Iris pigment epithelial cell (primary cell): ENCODE data around the gene ZNF628.

Experiments used
- DNase-seq: peaks from one replicate; pipeline ENCODE4 v3.0.0-alpha.2; 2011; ENCODE audit warnings: low read depth

The ZNF628 gene

DNA sequence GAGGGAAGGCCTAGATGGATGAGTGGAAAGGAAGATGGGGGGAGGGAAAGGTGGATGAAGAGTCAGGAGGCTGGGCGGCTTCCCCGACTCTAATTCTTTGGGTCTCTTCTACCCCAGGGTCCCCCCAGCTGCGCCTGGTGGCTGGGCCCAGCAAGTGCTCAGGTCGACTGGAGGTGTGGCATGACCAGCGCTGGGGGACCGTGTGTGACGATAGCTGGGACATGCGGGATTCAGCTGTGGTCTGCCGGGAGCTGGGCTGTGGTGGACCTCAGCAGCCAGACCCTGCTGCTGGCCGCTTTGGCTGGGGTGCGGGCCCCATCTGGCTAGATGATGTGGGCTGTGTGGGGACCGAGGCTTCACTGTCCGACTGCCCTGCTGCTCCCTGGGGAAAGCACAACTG, 21.3 kb downstream of the ZNF628 start:
- DNase-seq = no peak

DNA sequence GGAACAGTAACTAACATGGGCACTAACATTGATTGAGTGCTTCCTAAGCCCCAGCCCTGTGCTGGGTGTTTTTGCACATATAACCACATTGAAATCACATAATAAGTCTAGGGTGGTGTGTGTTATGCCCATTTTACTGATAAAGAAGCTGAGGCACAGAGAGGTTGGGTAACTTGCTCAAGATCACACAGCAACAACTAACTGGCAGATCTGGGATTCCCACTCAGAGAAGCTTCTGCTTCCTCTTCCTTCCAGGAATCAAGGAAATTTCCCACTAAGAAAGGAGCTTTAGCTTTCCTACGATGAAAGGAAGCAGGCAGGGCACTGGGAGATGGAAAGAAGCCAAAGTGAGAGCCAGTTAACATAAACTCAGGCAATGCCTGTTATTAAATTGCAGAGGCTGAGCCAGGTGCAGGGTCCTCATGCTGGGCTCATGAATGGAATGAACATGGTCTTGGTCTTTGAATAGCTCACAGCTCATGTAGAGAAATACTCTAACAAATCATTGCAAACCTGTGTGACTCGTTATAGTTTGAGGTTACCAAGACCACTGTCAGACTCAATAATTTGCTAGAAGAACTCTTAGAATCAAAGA, 21.9 kb downstream of the ZNF628 start:
- DNase-seq = no peak

DNA sequence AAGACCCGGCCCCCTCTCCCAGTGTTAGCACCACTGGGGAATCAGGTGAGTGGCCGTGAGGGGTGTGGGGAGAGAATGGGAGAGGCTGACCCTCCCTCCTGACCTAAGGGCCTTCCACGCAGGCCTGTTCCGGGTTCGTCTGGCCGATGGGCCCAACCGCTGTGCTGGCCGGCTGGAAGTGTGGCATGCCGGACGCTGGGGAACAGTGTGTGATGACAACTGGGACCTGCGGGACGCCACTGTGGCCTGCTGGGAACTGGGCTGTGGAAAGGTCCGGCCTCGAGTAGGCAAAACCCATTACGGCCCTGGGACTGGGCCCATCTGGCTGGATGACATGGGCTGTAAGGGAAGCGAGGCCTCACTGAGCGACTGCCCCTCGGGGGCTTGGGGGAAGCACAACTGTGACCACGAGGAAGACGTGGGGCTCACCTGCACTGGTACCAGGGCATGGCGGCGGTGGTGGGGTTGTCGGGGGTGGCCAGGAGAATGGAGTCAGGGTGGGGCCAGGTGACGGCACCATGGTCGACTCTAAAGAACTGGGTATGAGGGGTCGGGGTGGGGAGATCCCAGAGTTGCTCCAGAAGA, 24.0 kb downstream of the ZNF628 start:
- no peak for DNase-seq

DNA sequence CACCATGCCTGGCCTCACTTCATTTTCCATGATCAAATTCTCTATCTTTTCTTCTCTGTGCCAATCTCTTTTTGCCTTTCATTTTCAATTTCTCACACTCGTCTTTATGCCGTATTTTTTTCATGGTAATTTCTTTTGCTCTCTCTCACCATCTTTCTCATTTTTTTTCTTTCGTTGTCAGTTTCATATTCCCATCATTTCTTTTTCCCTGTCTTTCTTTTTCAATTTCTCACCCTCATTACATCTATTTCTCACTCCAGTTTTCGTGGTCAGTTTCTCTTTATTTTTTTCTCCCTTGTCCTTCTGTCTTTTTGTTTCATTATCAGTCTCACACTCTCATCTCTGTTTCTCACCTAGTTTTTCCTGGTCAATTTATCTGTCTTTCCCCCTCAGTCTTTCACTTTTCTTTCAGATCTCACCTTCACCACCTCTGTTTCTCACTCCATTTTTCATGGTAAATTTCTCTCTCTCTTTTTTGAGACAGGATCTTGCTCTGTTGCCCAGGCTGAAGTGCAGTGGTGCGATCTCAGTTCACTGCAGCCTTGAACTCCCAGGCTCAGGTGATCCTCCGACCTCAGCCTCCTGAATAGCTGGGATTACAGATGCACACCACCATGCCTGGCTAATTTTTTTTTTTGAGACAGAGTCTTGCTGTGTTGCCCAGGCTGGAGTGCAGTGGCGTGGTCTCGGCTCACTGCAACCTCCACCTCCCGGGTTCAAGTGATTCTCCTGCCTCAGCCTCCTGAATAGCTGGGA, 26.0 kb downstream of the ZNF628 start:
- DNase-seq = no peak

DNA sequence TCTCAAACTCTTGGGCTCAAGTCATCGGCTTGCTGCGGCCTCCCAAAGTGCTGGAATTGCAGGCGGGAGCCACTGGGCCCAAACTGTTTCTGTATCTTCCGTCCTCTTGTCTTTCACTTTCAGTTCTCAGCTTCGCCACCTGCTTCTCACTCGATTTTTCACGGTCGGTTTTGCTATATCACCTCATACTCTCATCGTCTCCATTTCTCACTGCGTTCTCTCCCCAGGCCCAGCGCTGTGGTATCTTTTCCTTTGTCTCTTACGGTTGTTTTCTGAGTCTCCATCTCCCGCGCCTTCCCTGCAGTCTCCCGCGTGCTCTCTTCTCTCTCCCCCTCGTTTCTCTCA, 26.7 kb downstream of the ZNF628 start:
- DNase-seq = no peak

DNA sequence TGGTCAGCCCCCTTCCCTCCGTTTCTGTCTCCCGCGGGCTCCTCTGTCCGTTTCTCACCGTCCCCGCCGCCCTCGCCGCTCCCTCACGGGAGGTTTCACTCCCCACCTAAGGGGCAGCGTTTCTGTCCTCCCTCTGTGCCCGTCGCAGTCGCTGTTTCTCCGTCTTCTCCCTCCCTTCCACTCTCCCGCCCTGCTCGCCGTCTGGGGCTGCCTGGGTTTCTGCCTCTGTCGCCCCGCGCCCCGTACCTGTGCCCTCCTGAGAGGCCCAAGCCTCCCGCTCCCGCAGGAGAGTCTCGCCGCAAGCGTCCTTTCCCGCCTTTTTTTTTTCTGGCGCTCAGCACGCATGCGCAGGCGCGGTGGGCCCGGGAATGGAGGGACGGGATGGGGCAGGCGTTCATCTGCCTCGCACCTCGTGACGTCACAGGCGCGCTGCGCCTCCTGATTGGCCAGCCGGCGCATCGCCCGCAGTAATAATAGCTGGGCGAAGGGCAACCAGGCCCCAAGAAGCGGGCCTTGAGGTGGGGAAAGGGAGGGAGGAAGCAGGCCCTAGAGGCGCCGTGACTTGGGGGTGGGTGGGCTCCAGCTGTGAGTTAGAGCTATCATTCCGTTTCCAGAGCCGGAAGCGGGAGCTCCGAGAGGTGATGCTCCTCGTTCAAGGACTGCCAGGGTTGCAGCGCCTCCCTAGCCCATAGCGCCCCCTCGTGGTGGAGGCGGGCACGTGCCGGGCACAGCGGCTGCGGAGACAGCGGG, 27.3 kb downstream of the ZNF628 start:
- peak; percentile 81 for DNase-seq

DNA sequence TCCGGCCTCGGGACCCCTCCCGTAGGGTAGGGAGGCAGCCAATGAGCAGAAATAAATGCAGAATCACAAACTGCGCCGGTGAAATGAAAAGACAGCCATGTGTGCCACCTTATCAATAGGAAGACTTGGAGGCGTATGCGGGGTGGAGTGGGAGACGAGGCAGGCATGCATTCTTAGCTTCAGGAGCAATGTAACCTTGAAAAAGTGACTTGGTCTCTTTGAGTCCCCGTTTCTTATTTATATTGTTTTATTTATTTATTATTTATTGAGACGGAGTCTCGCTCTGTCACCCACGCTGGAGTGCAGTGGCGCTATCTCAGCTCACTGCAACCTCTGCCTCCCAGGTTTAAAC, 27.8 kb downstream of the ZNF628 start:
- DNase-seq = no peak

DNA sequence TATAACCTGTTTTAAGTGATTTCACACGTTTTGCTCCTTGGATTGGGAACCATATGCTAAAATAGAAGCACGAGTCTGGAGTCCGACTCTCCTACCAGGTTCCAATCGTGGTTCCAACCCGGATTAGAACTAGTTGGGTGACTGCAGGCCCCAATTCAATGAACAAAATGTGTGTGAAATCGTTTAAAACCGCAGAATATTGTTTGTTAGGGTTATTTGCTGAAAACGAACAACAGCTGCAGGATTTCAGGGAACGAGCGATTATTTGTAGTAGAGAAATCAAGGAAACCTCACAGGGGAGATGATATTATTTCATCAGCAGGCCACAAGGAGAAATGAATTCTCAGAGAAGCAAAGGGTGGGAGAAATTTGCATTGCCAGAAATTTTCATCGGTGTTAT, 28.6 kb downstream of the ZNF628 start:
- DNase-seq = no peak

DNA sequence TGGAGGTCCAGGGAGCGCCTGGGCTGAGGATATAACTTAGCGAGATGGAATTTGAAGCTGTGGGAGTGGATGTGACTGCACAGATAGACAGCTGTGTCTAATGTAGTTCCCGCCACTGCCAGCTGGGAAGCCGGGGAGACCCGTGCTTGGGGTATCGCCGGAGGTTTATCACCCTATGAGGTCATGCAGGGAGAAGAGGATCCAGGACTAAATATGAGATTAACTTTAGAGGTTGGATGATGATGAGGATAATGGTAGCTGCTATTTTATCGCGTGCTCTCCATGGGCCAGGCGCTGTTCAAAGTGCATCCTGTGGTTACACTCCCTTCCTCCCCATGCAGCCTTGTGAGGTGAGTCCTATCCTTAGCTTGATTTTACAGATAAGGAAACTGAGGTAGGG, 31.7 kb downstream of the ZNF628 start:
- no peak for DNase-seq

DNA sequence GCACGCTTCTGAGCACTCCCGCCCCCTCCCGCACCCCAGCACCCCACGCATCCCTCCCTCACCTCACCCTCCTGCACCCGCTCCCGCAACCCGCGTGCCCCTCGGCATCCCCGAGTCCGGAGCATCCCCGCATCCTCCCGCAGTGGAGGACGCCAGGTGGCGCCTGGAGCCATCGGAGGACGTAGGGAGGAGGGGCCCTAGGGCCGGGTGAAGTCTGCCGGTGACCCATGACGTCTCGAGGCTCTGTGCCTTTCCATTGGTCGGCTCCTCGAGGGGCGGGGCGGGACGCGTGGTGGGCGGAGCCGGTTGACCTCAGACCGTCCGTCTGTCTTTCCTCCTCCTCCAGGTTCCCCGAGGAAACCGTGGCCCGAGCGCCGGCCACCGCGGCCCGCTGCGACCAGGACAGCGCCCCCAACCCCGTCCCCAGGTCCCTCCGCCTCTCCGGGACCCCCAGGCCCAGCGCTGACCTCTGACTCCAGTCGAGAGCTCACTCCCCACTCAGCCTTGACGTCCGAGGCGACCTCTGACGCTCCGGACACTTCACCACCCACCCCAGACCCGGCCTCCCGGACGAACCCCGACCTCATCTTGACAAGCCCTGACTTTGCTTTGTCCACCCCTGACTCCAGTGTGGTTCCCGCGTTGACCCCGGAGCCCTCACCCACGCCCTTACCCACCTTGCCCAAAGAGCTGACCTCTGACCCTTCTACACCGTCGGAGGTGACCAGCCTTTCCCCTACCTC, 40.6 kb downstream of the ZNF628 start:
- DNase-seq = peak; percentile 88

DNA sequence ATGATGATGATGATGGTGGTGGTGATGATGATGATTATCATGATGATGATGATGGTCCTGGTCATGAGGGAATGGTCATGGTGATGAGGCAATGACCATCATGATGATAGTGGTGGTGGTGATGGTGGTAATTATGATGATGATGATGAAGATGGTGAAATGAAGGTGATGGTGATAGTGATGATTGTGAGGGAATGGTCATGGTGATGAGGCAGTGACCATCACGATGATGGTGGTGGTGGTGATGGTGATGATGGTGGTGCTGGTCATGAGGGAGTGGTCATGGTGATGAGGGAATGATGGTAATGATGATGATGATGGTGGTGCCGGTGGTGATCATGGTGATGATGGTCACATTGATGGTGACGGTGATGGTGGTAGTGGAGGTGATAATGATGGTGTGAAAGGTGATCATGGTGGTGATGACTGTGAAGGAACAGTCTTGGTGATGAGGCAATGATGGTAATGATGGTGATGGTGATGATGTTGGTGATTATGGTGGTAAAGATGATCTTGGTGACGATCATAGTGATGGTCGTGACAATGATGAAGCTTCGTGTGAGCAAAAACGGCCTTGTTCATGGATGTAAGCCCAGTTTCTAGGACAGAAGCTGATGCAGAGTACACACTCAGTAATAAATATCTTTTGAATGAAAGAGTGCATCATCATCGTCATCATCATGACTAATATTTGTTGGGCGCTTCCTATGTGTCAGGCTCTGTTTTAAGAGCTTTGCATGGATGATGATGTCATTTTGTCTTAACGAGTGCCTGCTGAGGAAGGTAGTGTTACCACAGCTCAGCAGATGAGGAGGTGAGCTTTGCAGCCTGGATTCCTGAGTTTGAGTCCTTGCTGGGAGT, 43.3 kb downstream of the ZNF628 start:
- DNase-seq = peak; percentile 90

DNA sequence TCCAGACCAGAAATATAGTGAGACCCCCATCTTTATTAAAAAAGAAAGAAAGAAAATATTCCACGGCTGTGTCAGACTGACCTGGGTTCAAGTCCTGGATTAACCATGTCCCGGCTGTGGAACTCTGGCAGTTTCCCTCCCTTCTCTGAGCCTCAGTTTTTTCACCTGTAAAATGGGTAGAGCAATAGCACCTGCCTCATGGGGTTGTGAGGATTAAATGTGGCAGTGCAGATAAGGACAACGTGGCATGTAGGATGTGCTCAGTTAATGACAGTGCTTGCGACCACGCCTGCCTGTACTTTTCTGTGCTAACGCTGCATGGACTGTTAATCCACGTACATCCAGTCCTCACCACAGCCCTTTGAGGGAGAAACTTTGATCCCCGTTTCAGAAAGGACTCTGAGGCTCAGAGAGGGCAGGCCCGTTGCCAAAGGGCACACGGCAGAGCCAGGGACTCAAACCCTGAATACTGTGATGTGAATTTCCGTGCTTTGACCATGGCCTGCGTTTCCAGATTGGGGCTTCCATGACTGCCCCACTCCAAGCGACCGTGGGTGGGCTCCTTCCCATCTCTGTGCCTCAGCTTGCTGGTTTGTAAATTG, 44.4 kb downstream of the ZNF628 start:
- no peak for DNase-seq

DNA sequence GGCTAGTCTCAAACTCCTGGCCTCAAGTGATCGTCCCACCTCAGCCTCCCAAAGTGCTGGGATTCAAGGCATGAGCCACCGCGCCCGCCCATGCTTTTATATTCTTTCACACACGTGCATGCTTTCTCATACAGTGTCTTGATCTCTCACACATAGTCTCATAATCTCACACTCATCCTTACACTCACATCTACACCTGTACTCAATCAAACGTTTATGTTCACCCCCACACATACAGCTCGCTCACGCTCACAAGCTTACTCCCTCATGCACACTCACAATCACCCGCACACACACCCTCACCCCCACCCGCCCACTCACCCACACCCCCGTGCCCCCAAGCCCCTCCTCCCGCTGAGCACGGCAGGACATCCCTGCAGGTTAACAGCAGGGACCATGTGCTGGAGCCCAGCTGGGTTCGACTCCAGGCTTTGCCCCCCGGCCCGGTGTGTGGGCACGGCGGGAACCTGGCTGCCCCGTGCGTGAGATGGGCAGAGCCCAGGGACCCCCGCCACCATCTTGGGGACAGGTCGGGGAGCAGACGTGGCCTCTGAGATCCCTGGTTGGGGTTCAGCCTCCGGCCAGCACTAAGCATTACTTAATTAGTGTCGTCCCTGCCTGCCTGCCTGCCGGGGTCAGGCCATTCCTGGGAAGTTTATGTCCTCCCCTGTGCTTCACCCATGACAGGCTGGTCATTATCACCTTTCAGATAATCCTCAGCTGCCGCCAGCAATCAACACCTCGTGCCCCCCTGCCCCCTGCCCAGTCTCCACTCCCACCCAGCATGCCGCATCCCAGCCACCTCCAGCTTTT, 49.1 kb downstream of the ZNF628 start:
- DNase-seq = no peak

DNA sequence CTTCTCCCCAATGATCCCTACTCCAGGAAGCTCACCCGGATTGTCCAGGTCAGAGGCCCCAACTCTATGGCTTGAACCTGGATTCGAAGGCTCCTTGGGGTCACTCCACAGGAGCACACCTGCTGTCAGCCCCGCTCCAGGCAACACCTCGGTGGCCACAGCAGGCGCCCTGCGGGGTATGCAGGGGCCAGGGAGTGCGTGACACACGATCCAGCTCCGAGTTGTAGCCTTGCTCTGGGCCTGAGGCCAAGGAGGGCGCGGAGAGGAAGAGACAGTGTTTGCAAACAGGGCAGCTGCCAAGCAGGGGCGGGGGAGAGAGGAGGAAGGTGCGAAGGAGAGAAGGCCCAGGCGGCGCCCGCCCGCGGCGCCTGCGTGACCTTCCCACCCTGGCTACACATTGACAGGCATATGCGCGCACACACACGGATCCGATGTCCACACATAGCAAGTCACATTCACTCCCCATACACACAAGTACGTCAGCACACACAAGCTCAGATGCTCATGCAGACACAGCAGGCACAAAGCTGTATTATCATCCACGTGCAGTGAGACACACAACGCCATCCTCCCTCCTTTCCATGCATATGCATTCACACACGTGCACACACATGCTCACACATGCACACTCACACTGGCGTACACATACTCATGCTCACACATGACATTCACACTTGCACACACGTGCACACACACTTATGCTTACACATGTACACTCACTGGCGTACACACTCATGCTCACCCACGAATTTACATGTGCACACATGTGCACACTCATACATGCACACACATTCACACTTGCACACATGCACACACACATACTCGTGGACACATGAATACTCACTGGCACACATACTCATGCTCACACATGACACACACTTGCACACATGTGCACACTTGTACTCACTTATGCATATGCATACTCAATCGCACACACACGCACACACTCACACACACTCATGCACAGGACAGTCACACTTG, 50.1 kb downstream of the ZNF628 start:
- DNase-seq = peak; percentile 68

DNA sequence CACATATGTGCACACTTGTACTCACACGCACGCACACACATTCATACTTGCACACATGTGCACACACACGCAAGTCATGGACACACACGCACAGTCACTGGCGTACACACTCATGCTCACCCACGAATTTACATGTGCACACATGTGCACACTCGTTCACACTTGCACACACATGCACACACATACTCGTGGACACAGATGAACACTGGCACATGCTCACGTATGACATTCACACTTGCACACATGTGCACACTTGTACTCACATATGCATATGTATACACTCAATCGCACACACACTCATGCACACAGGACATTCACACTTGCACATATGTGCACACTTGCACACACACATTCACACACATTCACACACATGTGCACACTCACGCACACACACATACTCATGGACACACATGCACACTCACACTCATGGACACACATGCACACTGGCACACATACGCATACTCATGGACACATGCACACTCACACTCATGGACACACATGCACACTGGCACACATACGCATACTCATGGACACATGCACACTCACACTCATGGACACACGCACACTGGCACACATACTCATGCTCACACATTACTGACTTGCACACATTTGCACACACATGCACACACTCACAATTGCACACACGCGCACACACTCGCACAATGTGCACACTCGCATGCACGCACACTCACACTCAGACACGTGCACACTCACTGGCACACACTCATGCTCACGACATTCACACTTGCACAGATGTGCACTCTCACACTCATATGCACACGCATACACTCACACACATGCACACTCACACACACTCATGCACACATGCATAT, 51.0 kb downstream of the ZNF628 start:
- no peak for DNase-seq

DNA sequence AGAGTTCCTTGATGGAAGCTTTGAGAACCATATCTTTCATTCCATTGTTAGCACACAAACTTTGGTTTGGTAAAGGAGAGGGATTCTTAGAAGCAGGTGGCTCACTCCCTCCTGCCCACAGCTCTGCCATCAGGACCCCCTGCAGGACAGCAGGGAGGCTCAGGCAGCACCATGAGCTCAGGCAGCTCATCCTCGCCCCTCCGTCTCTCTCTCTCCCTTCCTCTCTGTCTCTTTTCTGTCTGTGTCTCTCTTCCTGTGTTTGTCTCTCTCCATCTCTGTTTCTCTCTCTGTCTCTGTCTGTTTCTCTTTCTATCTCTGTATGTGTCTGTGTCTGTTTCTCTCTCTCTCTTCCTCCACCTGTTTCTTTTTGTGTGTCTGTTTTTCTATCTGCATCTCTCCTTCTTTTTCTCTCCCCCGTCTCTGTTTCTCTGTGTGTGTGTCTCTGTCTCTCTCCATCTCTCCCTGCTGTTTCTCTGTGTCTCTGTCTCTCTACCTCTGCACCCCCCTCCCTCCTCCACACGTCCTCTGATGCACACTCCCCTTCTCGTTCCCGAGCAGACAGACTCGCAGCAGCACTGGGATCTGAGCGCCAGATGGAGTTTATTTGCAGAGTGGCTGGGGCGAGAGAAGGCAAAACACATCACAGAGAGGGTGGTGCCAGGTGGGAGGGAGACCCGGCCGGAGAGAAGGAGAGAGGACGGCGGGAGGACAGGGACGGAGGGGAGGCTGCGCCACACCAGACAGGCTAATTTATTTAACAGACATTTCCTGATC, 51.8 kb downstream of the ZNF628 start:
- peak; percentile 22 for DNase-seq

DNA sequence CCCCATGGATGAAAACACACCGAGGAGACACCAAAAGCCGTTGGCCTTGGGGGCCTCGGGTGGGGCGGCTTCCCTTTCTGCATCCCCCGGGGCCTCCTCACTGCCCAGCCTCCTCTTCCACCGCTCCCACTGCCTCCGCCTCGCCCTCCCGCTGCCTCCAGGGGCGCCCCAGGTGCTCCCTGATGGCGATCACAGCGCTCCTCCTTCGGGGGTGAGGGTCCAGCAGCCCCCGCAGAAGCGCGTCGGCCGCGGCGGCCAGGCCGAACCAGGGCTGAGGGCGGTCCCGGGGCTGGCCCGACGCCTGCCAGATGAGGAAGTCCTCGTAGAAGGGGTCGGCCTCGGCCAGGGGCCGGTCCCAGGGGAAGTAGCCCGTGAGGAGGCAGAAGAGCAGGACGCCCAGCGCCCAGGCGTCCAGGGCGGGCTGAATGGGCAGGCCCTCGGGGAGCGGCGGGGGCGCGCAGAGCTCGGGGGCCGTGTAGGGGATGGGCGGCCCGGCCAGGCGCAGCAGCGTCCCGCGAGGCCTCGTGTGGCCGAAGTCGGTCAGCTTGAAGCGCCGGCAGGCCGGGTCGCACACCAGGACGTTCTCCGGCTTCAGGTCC, 53.3 kb downstream of the ZNF628 start:
- no peak for DNase-seq
